ENCODE data around the gene DHRS7. TPM values are rescaled to one million over a fixed set of nuclear protein-coding genes. Genes with fewer than 3 reads are reported as not detected.

DHRS7 gene
- total RNA-seq, 1 experiment from 2014 or later, result 71.4 TPM

DNA sequence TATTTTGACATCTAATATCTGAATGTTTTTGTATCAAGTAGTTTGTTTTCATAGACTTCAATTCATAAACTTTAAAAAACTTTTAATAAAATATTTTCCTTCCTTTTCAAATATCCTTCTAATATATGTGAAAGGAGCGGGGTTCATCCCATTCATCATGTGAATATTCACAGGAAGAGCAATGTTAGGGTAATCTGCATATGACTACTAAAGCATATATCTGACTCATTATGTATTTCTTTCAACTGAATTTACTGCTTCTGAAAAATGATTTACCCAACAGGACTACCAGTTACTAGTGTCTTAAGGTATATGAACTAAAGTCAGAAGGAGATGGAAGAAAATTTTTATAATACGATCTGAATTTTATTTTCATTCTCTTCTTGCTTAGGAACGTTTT, 30.5 kb downstream of the DHRS7 start:
- ChIA-PET POLR2A (interaction anchor here (2.1 kb wide), 1 partner anchor 8 kb away, joined by 9 read pairs; no protein-coding TSS in a partner anchor), CTCF (interaction anchor here (0.6 kb wide), 1 partner anchor 830 kb away, joined by 3 read pairs; no protein-coding TSS in a partner anchor)
- Mint-ChIP-seq H3K36me3 (ENCODE audit: insufficient read depth, unreplicated experiment) (peaks cover 42% of the 10 kb centered on the region), H3K27me3 (ENCODE audit: insufficient read depth, unreplicated experiment) (no peaks in the 10 kb centered on the region), H3K9me3 (ENCODE audit: unreplicated experiment) (no peaks in the 10 kb centered on the region), H3K27ac (ENCODE audit: low read depth, unreplicated experiment) (no peak overlapping the region), H3K4me3 (ENCODE audit: unreplicated experiment) (no peak overlapping the region), H3K4me1 (ENCODE audit: insufficient read depth, unreplicated experiment) (no peaks in the 10 kb centered on the region)
- intact Hi-C loops (cut with micrococcal nuclease), result no loop called here
- no TSS peak for BruUV-seq (replicated peaks)
- no peak for TF ChIP-seq CTCF (IDR thresholded peaks at IDR 0.05; ENCODE audit: unreplicated experiment)
- DNase-seq (ENCODE audit: unreplicated experiment), result no peak

GRCh38 chr14:60133487-60133886, 31.7 kb downstream of the DHRS7 start:
- Mint-ChIP-seq H3K27ac (ENCODE audit: low read depth, unreplicated experiment) (peak overlapping the region; percentile 6), H3K4me1 (ENCODE audit: insufficient read depth, unreplicated experiment) (no peaks in the 10 kb centered on the region), H3K36me3 (ENCODE audit: insufficient read depth, unreplicated experiment) (peaks cover 51% of the 10 kb centered on the region), H3K27me3 (ENCODE audit: insufficient read depth, unreplicated experiment) (no peaks in the 10 kb centered on the region), H3K9me3 (ENCODE audit: unreplicated experiment) (no peaks in the 10 kb centered on the region), H3K4me3 (ENCODE audit: unreplicated experiment) (no peak overlapping the region)
- CTCF ChIA-PET, result interaction anchor here (1.2 kb wide), 1 partner anchor 42 kb away, joined by 3 read pairs; the partner anchor contains the start of gene PCNX4
- POLR2A ChIA-PET, result interaction anchor here (0.5 kb wide), 1 partner anchor 16 kb away, joined by 3 read pairs; no protein-coding TSS in a partner anchor
- no peak for DNase-seq (ENCODE audit: unreplicated experiment)
- no TSS peak for BruUV-seq (replicated peaks)
- no peak for TF ChIP-seq CTCF (IDR thresholded peaks at IDR 0.05; ENCODE audit: unreplicated experiment)
- intact Hi-C loops (cut with micrococcal nuclease), result no loop called here

DNA sequence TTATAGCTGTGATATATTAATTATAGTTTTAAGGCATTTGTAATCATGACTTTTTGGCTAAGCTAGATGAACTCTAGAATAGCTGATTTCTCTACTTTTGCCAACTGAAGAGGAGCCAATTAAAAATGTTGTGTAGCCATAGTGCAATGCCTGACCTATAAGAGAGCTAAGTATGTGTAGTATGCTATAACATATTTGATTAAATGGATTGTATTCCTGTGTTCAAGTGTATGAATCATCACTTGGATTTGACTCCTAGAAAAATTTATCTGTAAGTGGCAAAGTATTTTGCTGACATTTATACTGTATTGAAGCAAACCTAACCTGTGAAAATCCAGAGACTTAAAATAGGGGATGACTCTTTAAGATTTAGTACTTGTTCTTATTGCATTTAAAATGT, 39.3 kb downstream of the DHRS7 start:
- ChIA-PET CTCF (interaction anchor here (1.9 kb wide), 1 partner anchor 40 kb away, joined by 4 read pairs; the partner anchor contains the start of gene DHRS7), POLR2A (no interaction called here)
- Mint-ChIP-seq H3K27ac (ENCODE audit: low read depth, unreplicated experiment) (no peak overlapping the region), H3K9me3 (ENCODE audit: unreplicated experiment) (no peaks in the 10 kb centered on the region), H3K27me3 (ENCODE audit: insufficient read depth, unreplicated experiment) (no peaks in the 10 kb centered on the region), H3K4me1 (ENCODE audit: insufficient read depth, unreplicated experiment) (no peaks in the 10 kb centered on the region), H3K36me3 (ENCODE audit: insufficient read depth, unreplicated experiment) (peaks cover 81% of the 10 kb centered on the region), H3K4me3 (ENCODE audit: unreplicated experiment) (no peak overlapping the region)
- no peak for TF ChIP-seq CTCF (IDR thresholded peaks at IDR 0.05; ENCODE audit: unreplicated experiment)
- DNase-seq (ENCODE audit: unreplicated experiment), result no peak
- no TSS peak for BruUV-seq (replicated peaks)
- intact Hi-C loops (cut with micrococcal nuclease), result no loop called here

DNA sequence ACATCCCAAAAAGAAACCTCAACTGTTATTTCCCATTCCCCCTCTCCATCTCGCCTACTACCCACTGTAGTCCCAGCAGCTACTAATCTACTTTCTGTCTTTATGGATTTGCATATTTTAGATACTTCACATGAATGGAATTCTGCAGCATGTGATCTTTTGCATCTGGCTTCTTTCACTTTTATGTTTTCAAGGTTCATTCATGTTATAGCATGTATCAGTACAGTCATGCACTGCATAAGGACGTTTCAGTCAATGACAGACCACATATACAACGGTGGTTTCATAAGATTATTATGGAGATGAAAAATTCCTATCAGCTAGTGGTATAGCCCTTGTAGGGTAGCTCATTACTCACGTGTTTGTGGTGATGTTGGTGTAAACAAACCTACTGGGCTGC, 49.0 kb downstream of the DHRS7 start:
- Mint-ChIP-seq H3K9me3 (ENCODE audit: unreplicated experiment) (no peaks in the 10 kb centered on the region), H3K27ac (ENCODE audit: low read depth, unreplicated experiment) (no peak overlapping the region), H3K27me3 (ENCODE audit: insufficient read depth, unreplicated experiment) (no peaks in the 10 kb centered on the region), H3K4me3 (ENCODE audit: unreplicated experiment) (no peak overlapping the region), H3K36me3 (ENCODE audit: insufficient read depth, unreplicated experiment) (peaks cover 47% of the 10 kb centered on the region), H3K4me1 (ENCODE audit: insufficient read depth, unreplicated experiment) (peaks cover 16% of the 10 kb centered on the region)
- BruUV-seq (replicated peaks), result no TSS peak
- intact Hi-C loops (cut with micrococcal nuclease), result no loop called here
- ChIA-PET POLR2A (interaction anchor here (1.0 kb wide), 1 partner anchor 58 kb away, joined by 3 read pairs; no protein-coding TSS in a partner anchor), CTCF (interaction anchor here (0.6 to 1.1 kb wide), 2 partner anchors 152 to 1410 kb away, joined by 3 to 4 read pairs; no protein-coding TSS in a partner anchor)
- TF ChIP-seq CTCF (IDR thresholded peaks at IDR 0.05; ENCODE audit: unreplicated experiment), result no peak
- DNase-seq (ENCODE audit: unreplicated experiment), result no peak
